HG02981 (cell line): ENCODE measurements around the gene HNRNPC.
A peak's percentile ranks its signal among the peaks of the same experiment; 100 is the strongest.
"Not testable (repeated sequence)": the region's sequence is repeated elsewhere in the genome, so short reads cannot be mapped to it uniquely, and the experiment has no call there.

ENCODE experiments used
- ATAC-seq: cut with Tn5 transposase; IDR thresholded peaks from one replicate; pipeline ENCODE4 v1.9.1; 2021; ENCODE audit warnings: mild to moderate bottlenecking, moderate library complexity; ENCODE audit not compliant: unreplicated experiment

Gene HNRNPC

DNA sequence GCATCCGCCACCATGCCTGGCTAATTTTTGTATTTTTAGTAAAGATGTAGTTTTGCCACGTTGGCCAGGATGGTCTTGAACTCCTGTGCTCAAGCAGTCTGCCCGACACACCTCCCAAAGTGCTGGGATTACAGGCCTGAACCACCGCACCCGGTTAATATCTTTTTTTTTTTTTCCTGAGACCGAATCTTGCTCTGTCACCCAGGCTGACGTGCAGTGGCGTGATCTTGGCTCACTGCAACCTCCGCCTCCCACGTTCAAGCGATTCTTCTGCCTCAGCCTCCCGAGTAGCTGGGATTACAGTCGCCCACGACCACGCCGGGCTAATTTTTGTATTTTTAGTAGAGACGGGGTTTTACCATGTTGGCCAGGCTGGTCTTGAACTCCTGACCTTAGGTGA, 3.4 kb upstream of the HNRNPC start:
- not testable (repeated sequence) for ATAC-seq

DNA sequence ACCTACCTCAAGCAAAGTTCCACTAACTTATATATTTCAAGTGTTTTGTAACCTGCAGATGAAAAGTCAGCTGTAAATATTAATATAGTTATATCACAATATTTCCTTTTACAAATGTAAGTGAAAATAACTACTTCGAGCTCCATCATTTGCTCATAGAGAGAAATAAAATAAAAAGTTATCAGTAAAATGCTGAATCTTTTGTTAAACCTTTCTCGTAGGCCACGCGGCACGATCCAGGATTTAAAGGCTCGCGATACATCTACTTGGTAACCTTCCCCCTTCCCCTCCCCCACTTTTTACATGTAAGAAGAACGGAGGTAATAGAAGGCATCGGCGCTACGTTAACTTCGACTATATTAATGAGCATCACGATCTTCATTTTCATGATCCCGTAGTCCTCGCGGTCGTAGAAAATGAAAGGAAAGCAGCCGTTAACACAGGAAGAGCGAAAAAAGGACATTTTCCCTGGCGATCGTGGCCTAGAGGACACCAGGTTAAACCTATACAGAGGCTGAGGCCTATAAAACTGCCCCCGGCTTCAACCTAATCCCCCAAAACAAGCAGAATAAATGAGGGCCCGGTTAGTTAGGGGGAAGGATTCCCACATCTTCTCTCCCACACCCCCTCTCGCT, 508 bp downstream of the HNRNPC start:
- no peak for ATAC-seq

DNA sequence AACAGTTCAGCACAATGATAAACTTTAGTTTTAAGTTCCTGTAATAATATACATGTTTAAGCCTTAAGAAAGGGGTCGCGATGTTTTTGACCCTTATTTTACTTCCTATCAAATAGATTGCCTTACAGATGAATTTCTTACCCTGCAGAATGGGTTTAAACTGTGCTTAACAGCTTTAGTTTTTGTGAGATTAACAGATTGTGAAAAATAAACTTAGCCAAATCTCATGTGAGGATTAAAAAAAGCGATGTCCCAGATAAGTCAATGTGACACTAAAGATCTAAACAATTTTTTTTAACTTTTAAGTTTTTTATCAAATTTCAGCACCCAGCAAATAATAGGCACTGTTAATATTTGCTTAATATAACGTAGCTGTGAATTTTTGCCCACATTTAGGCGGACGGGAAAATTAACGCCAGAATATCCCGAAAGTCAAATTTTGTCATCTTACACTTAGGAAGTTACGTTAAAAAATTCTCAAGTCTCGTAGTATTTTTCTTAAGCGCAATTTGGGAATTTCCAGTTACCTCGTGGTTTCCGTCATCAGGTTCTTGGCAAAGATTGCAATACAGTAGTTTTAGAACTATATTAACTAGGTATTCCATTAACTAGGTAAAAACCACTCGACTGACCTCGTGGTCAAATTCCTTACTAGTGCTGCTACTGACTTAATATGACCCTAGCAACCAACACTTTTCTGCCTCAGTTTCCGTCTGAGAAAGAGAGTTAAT, 1.2 kb downstream of the HNRNPC start:
- no peak for ATAC-seq

DNA sequence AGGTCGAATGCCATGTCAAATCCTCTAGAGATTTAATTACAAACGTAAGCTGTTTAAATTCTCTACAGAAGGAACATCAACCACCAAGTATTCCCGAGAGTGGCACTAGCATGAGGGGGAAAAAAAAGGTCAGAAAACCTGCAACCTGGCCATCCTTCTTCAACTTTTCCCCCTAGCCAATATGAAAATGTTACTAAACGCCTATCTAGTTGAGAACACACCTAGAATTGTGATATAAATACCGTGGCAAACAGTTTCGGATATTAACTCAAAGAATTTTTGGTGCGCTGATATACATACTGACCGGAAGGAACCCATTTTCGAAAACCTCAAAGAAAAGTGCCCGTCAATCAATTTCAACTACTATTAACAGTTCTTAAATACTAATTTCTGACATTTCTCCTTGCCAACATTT, 1.8 kb downstream of the HNRNPC start:
- ATAC-seq, result no peak

DNA sequence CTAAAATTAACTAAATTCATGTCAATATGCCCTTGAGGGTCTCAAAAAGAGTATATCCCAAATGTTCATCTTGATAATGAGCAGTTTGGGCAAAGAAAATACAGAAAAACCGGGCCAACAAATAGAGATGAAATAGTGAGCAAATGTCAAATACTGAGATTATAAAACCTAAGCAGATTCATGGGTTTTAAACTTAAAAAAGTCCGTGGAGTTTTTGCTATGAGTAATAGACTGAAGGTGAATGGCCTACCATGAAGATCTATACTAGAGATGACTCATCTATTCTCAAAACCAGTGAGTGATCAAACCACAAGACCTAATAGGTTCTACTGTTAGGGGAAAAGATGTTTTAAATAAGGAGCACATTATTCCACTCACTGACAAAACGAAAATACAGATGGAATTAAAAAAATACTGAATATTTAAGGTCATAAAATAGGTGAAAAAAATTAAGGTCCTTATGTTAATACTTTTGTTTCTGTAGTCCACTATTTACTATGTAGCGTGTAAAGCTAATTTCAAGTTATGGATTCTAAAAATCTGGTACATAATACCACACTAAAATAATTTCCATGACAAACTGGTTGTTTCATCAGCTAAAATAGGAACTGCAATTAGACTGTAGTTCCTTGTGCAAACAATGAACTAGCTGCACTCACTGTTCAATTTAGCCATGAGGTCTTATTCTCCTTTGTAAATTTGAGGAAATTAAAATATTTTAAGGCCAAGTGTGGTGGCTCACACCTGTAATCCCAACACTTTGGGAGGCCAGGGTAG, 5.0 kb downstream of the HNRNPC start:
- ATAC-seq, result peak; percentile 80

DNA sequence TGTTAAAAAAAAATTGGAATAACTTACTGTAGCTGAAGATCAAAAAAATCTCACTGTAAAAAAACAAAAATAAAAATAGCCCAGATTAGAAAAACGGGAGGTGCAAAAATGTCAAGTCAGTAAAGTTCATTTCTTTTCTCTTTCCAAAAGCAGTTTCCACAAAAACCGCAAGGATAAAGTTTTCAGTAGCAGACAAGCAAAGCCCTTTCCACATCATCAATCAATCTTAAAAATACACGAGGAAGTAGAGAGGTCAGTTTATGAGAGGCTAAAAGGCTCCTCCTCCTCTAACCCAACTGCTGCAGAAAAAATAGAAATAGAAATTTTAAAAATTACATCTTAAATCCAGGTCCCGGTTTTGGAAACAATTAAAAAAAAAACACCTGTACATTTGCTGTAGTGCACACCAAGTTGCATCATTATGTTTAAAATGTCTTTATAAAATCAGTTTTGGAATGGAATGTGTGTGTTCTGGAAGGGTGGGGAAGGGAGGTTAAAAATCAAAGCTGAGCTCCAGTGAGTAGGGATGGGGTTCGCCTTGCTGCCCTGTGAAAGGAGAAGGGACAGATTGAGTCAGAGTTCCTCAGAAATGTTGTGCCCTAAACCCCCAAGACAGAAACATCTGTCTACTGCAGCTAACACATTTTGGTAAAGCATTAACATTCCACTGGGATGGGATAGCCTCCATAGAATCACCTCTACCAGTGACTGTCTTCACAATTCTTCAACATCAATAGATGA, 5.8 kb downstream of the HNRNPC start:
- no peak for ATAC-seq

DNA sequence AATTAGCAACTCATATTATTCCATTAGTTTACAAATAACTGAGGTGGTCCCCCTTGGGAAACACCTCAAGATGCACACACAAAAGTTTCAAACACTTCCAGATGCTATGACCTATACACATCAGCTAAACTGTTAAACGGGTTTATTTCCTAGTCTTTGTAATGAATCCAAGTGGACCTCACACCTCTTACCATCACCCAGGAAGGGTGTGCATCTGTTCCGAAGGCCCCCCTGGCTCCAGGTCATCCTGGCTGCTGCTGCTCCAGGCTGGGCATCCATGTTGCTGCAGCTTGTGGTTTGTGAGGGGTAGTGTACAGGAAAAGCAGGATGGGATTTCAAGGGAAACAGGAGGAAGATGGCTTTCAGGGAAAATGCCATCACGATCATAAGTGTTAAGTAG, 6.8 kb downstream of the HNRNPC start:
- ATAC-seq, result no peak

DNA sequence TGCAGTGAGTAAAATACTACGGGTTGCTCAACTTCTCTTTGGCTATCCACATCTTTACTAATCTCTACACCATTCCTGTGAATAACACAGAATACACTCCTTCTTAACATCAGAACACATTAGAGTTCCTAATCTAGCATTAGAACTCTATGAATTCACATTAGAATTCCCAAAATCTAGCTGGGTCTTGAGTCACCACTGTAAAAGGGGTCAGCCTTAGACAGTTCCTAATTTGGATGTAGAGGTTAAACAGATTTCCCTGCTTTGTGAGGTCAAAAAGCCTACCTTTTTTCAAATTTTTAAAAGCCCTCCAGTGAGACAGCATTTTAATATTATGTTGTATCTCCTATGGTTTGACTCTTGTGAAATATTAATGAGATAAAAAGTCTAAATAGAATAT, 7.4 kb downstream of the HNRNPC start:
- ATAC-seq, result no peak

DNA sequence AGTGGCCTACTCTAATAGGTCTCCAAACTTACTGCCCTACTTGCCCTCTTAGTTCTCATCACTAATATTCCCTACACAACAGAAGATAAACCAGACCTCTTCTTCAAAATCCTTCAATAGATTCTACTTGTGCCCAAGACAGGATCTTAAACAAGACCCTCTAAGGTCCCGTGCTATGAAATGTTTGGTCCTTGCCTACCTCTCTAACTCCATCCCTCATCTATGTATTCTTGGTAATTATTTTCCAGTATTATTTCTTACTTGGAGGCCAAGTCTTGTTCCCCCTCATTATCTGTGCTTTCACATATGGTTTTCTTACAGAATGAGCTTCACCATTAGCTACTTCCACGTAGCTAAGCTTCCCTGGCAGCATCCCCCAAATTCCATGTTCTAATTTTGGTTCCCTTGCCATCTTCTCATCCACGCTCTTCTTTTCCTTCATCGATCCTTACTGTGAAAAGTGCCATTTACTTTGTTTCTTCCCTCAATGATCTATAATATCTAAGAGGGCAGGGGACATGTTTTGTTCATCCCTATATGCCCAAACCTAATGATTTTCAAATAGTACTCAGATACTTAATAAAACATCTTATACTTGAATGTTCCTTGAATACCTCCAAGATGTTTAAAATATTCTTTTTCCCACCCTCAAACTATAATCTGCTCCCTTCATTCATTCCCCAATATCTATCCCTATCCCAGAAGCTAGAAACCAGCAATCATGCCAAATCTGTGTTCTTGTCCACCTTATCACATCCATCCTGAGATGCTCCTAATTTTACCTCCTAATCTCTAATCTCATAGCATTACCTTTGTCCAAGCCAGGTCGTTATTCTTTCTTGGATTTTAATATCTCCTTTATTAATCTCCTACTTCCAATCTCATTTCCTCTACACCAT, 10.1 kb downstream of the HNRNPC start:
- no peak for ATAC-seq

DNA sequence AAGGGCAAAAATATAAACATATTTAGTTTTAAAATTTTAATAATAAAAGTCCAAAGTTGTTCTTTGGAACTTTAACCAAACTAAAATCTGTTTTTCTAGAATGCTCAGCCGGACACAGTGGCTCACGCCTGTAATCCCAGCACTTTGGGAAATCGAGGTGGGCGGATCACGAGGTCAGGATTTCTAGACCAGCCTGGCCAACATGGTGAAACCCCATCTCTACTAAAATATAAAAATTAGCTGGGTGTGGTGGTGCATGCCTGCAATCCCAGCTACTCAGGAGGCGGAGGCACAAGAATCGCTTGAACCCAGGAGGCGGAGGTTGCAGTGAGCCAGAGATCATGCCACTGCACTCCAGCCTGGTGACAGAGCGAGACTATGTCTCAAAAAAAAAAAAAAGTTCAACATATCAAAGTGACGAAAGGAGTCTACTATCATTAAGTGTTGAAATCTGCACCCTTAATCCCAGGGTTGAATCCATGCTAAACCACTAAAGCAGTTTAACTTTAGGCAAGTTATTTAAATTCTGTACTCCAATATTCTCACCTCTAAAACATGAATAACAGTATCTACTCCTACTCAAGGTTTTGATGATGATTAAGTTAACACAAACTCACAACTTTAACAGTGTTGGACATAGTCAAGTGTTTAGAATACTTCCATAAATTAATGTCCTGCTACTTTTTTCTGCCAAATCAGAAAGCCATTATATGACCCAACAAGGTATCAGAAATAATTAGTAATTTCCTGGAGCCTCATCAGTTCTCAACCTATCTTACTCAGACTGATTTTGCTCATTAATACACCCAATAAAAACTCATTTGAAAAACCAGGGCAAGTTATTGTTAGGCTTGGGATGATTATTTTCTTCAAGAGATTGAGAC, 11.0 kb downstream of the HNRNPC start:
- no peak for ATAC-seq

DNA sequence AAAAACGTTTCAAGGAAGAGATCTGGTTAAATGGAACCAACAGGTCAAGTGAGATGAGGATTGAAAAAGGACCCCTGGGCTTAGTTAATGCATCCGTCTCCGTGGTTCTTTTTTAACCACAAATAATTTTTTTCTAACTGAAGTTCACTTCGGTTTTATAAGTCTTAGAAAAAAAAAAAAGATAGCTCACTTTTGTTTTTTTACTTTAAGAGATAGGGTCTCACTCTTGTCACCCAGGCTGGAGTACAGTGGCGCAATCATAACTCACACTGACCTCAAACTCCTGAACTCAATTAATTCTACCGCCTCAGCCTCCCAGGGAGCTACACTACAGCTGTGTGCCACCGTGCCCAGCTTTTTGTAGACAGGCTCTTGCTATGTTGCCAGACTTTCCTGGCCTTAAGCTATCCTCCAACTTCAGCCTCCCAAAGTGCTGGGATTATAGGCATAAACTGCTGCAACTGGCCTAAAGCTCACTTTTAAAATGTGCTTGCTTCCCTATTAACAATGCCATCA, 11.8 kb downstream of the HNRNPC start:
- ATAC-seq, result no peak

DNA sequence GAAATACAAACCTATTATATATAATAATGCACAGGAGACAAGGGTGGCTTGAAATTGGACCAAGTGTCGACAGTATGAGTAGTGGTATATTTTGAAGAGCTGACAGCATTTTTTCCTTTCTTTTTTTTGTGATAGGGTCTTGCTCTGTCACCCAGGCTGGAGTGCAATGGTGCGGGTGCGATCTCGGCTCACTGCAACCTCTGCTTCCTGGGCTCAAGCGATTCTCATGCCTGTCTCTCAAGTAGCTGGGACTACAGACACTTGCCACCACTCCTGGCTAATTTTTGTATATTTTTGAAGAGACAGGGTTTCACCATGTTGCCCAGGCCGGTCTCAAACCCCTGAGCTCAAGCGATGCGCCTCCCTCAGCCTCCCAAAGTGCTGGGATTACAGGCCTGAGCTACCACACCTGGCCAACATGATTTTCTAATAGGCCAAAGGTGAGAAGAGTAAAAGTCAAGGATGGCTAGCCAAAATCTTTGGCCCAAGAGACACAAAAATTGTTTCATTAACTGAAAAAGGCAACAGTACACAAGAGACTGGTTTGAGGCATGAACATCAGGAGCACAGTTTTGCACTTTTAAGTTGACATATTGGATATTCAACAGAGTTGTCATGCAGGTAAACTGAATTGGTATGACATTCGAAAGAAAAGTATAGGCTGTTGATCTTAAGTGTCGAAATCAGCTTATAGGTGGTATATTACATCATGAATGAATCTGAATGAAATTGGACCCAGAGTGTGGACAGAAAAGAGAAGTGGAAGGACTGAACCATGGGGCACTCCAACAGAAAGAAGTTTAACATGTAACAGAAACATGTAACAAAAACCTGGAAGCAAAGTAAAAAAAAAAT, 12.5 kb downstream of the HNRNPC start:
- no peak for ATAC-seq

DNA sequence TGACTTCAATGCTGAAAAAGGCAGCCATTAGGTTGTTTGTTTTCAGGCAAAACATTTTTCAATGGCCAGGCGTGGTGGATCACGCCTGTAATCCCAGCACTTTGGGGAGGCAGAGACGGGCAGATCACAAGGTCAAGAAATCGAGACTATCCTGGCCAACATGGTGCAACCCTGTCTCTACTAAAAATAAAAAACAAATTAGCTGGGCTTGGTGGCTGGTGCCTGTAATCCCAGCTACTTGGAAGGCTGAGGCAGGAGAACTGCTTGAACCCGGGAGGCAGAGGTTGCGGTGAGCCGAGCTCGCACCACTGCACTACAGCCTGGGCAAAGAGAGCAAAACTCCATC, 13.2 kb downstream of the HNRNPC start:
- not testable (repeated sequence) for ATAC-seq

DNA sequence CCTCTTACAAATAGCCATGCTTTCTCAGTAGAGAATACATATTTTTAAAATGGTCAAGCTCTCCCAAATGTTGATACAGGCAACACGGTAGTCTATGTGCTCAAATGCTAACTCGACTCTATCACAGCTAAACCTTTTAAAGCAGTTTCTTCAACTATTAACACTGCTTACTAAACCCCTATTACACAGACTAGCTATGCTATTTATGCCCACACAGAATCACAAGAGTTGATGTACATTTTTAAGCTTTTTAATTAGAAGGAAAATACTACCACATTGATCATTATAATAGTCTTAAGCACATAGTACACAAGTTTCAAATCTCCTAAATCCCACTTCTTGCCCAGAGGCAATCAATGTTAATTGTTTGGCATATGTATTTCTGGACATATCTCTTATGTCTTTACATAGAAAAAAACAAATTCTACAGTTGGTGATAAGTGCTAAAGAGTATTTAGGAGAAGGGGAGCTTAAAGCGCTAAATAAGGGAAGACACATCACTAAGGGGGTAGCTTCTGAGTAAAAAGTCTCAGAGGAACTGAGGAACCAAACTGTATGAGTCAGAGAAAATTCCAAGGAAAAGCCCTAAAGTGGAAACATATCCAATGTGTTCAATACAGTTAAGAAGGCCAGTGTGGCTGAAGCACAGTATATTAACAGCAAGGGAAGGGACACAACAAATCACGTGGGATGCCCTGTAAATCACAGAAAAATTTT, 13.7 kb downstream of the HNRNPC start:
- ATAC-seq, result no peak

DNA sequence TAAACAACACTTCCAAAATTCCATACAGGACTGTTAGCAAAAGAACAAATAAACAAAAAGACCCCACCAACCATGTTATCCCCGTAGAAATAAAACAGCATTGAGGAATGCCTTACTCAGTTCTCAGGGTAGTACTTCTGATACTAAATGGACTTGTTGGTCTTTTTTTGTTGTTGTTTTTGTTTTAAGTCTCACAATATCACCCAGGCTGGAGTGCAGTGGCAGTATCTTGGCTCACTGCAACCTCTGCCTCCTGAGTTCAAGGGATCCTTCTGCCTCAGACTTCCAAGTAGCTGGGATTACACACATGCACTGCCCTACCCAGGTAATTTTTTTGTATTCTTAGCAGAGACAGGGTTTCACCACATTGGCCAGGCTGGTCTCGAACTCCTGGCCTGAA, 17.1 kb downstream of the HNRNPC start:
- no peak for ATAC-seq

DNA sequence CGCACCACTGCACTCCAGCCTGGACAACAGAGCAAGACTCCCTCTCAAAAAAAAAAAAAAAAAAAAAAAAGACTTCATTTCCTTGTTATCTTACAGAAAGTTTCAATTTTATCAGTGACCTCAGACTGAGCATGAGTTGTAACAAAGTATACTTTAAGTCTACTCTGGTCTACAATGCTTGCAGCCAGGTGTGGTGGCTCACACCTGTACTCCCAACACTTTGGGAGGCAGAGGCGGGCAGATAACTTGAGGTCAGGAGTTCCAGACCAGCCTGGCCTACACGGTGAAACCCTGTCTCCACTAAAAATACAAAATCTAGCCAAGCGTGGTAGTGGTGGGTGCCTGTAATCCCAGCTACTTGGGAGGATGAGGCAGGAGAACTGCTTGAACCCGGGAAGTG, 18.0 kb downstream of the HNRNPC start:
- no peak for ATAC-seq

DNA sequence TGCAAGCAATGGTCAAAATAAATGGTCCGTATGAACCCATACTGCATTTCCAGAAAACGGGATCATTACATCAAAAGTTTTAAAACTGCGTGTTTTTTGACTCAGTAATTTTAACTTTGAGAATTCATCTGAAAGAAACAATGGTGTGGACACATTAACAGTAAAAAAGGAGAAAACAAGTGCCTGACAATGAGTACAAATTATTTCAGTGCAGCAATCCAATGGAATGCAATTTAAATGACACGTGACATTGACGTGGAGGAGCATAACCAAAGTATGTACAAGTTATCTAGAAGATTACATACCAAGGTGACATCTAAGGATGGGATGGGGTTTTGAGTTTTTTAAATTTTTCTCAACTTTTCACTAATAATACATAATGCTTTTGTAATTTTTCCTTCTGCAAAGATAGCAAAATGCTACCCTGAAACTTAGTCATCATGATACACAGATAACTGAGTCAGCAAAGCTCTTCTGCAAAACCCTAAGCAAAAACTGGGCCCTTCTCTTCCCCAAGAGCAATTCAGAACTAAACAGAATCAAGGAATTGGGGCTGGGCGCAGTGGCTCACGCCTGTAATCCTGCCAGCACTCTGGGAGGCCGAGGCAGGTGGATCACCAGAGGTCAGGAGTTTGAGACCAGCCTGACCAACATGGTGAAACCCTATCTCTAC, 20.4 kb downstream of the HNRNPC start:
- no peak for ATAC-seq
